HepG2 (cell line): ENCODE measurements around the gene TMEM45A. TPM values are rescaled to one million over a fixed set of nuclear protein-coding genes. Genes with fewer than 3 reads are reported as not detected.

Experiments used
- CBX5 ChIP-seq: sonication (generic); formaldehyde crosslinking; IDR thresholded peaks from 2 replicates; pipeline ENCODE4 v1.4.0; 2020; ENCODE audit warnings: missing genetic modification reagents, borderline replicate concordance
- IRF2 ChIP-seq: IDR thresholded peaks from 2 replicates; pipeline ENCODE4 v1.6.1; 2018; ENCODE audit warnings: missing genetic modification reagents, missing compliant biosample characterization
- KDM2A ChIP-seq: sonication (generic); formaldehyde crosslinking; IDR thresholded peaks from 2 replicates; pipeline ENCODE4 v1.4.0; 2020; ENCODE audit warnings: low read depth, missing genetic modification reagents, borderline replicate concordance
- NR2C2 ChIP-seq: sonication (generic); formaldehyde crosslinking; IDR thresholded peaks from 2 replicates; pipeline ENCODE4 v1.4.0; 2020; ENCODE audit warnings: missing genetic modification reagents, mild to moderate bottlenecking, moderate library complexity, borderline replicate concordance
- SRSF4 ChIP-seq: fragments of 200-400 bp; formaldehyde crosslinking; IDR thresholded peaks from one replicate; pipeline ENCODE4 v1.6.1; 2018; ENCODE audit warnings: mild to moderate bottlenecking, low read depth, low read length, moderate library complexity; ENCODE audit not compliant: poor library complexity, severe bottlenecking
- ZNF501 ChIP-seq: sonication (generic); formaldehyde crosslinking; IDR thresholded peaks from 2 replicates; pipeline ENCODE4 v1.5.1; 2020; ENCODE audit warnings: mild to moderate bottlenecking, moderate library complexity, missing genetic modification reagents
- ZXDC ChIP-seq: sonication (generic); formaldehyde crosslinking; IDR thresholded peaks from 2 replicates; pipeline ENCODE4 v1.5.0; 2020; ENCODE audit warnings: mild to moderate bottlenecking, missing genetic modification reagents
- polyA plus RNA-seq, 8 experiments: library from polyadenylated mRNA; depleted of rRNA in 3 of 8; stranded (reverse) in 7 of 8; unstranded in 1 of 8; fragments of >200 nt; fragmentation: Illumina TruSeq in 4 of 8; extraction: Trizol in 4 of 8; gene quantifications; 2 replicates each; pipeline versions ENCODE4 v1.2.1 to v1.2.3, GENCODE V29; 2011 to 2016; ENCODE audit warnings: low read depth in 4 of 8, missing spikeins in 1 of 8, mixed read lengths in 1 of 8; ENCODE audit not compliant: insufficient read depth in 1 of 8
- total RNA-seq, 5 experiments: library from RNA; depleted of rRNA; stranded (reverse); fragments of >200 nt; fragmentation: Illumina TruSeq; extraction: Trizol; gene quantifications; 2 replicates each; pipeline ENCODE4 v1.2.3, GENCODE V29; 2016; ENCODE audit warnings: low read depth in 1 of 5
- TF ChIP-seq, protein P1 (sequence below): IDR thresholded peaks from 2 replicates; pipeline ENCODE4 v1.6.1; 2012; ENCODE audit warnings: low read length, improper control_type of control experiment

TMEM45A gene
- total and polyA plus RNA-seq, 2 of the 13 experiments (the other 11 are each of a cell fraction or from before 2014, with no cell fraction given) = 14.8 to 38.5 TPM

- TF ChIP-seq ZXDC (CRISPR knock-in tag) = no peak
- no peak for TF ChIP-seq IRF2 (CRISPR knock-in tag)
- TF ChIP-seq NR2C2 (CRISPR knock-in tag) = no peak
- TF ChIP-seq, protein P1, sequence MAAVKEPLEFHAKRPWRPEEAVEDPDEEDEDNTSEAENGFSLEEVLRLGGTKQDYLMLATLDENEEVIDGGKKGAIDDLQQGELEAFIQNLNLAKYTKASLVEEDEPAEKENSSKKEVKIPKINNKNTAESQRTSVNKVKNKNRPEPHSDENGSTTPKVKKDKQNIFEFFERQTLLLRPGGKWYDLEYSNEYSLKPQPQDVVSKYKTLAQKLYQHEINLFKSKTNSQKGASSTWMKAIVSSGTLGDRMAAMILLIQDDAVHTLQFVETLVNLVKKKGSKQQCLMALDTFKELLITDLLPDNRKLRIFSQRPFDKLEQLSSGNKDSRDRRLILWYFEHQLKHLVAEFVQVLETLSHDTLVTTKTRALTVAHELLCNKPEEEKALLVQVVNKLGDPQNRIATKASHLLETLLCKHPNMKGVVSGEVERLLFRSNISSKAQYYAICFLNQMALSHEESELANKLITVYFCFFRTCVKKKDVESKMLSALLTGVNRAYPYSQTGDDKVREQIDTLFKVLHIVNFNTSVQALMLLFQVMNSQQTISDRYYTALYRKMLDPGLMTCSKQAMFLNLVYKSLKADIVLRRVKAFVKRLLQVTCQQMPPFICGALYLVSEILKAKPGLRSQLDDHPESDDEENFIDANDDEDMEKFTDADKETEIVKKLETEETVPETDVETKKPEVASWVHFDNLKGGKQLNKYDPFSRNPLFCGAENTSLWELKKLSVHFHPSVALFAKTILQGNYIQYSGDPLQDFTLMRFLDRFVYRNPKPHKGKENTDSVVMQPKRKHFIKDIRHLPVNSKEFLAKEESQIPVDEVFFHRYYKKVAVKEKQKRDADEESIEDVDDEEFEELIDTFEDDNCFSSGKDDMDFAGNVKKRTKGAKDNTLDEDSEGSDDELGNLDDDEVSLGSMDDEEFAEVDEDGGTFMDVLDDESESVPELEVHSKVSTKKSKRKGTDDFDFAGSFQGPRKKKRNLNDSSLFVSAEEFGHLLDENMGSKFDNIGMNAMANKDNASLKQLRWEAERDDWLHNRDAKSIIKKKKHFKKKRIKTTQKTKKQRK = no peak
- no peak for TF ChIP-seq SRSF4
- TF ChIP-seq KDM2A (CRISPR knock-in tag) = no peak
- TF ChIP-seq ZNF501 (CRISPR knock-in tag) = no peak
- no peak for TF ChIP-seq CBX5 (CRISPR knock-in tag)
- TF ChIP-seq, all 625 proteins: peak for 0
These were observed 69.9 kb downstream of the TMEM45A start (continued) for GRCh38 chr3:100562224-100562857.
